ENCODE data around the gene AKAIN1.

- no peak for TF ChIP-seq POLR2A (IDR thresholded peaks at IDR 0.05)
- TF ChIP-seq, protein P1, sequence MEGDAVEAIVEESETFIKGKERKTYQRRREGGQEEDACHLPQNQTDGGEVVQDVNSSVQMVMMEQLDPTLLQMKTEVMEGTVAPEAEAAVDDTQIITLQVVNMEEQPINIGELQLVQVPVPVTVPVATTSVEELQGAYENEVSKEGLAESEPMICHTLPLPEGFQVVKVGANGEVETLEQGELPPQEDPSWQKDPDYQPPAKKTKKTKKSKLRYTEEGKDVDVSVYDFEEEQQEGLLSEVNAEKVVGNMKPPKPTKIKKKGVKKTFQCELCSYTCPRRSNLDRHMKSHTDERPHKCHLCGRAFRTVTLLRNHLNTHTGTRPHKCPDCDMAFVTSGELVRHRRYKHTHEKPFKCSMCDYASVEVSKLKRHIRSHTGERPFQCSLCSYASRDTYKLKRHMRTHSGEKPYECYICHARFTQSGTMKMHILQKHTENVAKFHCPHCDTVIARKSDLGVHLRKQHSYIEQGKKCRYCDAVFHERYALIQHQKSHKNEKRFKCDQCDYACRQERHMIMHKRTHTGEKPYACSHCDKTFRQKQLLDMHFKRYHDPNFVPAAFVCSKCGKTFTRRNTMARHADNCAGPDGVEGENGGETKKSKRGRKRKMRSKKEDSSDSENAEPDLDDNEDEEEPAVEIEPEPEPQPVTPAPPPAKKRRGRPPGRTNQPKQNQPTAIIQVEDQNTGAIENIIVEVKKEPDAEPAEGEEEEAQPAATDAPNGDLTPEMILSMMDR (IDR thresholded peaks at IDR 0.05) = no peak
Measured at GRCh38 chr18:5144629-5145028, 52.4 kb downstream of the AKAIN1 start.
